Measurements from ENCODE around the gene BFAR.

DNA sequence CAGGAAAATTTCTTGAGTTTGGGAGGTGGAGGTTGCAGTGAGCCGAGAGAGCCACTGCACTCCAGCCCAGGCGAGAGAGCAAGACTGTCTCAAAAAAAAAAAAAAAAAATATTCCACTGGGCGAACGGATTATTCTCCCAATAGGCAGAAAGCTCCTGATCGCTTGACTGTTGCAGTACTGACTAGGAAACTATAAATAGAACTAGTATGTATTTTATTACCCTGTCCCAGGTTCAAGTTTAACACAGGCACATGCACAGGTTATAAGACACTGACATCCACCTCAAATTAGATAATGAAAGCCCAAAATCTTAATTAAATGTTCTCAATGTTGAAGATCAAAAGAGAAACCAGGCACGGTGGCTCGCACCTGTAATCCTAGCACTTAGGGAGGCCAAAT lies 14.2 kb upstream of the BFAR start:
- TF ChIP-seq, protein P1, sequence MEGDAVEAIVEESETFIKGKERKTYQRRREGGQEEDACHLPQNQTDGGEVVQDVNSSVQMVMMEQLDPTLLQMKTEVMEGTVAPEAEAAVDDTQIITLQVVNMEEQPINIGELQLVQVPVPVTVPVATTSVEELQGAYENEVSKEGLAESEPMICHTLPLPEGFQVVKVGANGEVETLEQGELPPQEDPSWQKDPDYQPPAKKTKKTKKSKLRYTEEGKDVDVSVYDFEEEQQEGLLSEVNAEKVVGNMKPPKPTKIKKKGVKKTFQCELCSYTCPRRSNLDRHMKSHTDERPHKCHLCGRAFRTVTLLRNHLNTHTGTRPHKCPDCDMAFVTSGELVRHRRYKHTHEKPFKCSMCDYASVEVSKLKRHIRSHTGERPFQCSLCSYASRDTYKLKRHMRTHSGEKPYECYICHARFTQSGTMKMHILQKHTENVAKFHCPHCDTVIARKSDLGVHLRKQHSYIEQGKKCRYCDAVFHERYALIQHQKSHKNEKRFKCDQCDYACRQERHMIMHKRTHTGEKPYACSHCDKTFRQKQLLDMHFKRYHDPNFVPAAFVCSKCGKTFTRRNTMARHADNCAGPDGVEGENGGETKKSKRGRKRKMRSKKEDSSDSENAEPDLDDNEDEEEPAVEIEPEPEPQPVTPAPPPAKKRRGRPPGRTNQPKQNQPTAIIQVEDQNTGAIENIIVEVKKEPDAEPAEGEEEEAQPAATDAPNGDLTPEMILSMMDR (conservative IDR thresholded peaks at IDR 0.05) = no peak
- TF ChIP-seq ZFX (IDR thresholded peaks at IDR 0.05) = no peak
